Measurements from ENCODE around the gene NRBF2.
A peak's percentile ranks its signal among the peaks of the same experiment; 100 is the strongest.

NRBF2 gene

DNA sequence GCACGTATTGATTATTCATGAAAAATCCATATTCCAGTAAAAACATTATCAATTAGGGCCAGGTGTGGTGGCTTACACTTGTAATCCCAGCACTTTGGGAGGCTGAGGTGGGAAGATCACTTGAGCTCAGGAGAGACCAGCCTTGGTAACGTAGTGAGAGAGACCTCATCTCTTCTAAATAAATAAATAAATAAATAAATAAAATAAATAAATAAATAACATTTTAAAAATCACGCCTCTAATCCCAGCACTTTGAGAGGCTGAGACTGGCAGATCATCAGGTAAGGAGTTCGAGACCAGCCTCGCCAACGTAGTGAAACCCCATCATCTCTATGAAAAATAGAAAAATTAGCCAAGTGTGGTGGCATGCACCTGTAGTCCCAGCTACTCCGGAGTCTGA is 32.1 kb downstream of the NRBF2 start:
- DNase-seq, result no peak

DNA sequence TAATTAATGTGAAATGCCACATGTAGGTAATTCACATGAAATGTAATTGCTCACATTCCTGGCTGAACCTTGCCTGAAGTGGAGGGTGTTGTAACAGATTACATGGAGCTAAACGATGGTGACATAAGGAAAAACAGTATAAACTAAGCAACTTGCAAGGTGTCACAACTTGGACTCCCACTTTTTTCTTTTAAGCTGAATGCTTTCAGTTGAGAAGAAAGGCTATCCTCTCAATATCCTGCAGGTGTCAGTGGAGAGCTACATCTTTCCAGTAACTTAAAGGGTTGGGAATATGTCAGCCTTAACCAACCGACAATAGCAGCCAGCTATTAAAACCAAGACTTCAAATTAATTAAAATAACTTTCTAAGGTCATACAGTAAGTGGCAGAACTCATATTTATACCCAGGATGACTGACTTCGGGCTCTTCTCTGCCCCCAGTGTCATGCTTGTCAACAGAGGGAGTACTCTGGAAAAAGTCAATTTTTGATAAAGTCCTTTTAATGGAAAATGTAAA is 33.7 kb downstream of the NRBF2 start:
- DNase-seq, result peak in 2 of 14 donors; percentile 16 to 35

DNA sequence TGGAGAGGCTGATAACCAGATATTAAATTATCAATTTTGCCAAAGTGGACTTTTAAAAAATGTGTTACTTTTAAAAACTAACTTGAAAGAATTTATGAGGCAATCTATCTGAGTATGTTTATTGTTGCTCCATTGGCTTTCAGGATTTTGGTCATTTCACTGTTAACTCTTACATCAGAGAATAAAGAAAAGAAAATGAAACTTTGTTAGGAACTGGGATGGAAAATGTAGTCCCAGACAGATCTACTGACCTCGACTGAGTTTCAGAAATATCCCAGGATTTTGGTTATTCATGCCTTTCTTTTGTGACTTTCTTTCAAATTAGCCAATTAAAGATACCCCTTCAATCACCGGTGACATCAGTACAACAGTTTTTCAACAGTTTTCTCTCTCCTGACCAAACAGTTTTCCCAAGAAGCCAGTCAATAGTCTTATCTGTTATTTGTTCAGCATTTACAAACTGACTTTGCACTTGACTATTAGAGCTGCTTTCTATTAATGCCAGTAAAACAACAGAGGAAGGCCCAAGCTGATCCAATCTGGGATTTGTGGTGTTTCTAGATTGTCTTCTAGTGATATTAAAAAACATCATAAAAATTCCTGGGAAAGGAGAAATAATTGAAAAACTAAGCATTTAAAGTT is 35.8 kb downstream of the NRBF2 start:
- no peak for DNase-seq

DNA sequence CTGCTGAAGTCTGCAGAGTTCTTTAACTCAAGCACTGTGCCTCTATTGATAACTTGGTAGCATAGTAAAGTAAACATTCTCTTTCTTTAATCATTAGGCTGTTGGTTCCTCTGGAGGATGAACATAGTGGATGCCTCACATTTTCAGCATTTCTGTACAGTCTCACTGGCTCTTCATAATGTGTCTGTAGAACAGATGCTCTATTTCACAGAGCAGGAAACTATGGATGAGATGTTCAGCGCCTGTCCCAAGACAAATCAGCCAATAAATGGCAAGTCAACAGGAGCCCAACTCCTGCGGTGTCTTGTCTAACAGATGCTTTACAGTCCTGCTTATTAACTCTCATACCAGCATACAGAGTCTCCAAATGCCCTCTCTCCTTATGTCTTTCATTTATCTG is 36.5 kb downstream of the NRBF2 start:
- no peak for DNase-seq

DNA sequence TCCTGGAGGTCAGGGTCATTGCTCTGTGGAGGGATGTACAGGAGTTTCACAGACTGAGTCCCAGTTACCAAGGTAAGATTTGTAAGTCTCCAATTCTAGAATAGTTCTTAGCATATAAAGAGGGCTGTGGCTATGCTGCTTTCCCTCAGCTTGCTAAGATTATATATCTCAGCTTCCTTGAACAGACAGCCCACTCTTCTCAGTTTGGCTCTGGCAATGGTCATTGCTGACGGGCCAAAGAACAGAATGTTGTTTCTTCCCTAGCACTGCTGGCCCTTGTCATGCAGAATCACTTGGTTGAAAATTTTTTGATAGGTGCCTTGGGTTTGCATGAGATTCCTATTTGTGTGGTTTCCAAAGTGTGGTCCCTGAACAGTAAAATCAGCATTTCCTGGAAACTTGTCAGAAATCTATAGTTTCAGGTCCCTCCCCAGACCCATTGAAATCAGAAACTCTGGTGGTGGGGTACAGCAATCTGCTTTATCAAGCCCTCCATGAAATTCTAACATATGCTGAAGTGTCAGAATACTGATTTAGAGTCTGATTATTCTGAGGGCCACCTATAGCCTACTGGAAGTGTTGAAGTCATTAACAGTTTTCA is 38.2 kb downstream of the NRBF2 start:
- DNase-seq, result no peak

DNA sequence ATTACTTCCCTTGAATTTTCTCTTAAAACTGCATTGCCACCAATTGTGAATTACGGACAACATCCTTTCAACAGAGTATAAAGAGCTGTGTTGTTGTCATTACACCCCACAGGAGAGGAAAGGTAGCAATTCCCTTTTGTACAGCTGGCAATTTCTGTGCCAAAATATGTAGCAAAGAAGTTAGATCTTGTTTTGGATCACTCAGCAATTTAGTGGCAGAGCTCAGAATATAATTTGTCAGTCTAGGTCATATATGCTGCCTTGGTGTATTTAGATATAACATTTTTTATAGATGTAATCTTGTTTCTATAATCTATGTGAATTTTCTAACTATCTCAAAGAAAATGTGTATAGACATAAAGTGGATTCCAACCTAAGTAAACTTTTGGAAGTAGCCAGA is 38.8 kb downstream of the NRBF2 start:
- DNase-seq, result no peak

DNA sequence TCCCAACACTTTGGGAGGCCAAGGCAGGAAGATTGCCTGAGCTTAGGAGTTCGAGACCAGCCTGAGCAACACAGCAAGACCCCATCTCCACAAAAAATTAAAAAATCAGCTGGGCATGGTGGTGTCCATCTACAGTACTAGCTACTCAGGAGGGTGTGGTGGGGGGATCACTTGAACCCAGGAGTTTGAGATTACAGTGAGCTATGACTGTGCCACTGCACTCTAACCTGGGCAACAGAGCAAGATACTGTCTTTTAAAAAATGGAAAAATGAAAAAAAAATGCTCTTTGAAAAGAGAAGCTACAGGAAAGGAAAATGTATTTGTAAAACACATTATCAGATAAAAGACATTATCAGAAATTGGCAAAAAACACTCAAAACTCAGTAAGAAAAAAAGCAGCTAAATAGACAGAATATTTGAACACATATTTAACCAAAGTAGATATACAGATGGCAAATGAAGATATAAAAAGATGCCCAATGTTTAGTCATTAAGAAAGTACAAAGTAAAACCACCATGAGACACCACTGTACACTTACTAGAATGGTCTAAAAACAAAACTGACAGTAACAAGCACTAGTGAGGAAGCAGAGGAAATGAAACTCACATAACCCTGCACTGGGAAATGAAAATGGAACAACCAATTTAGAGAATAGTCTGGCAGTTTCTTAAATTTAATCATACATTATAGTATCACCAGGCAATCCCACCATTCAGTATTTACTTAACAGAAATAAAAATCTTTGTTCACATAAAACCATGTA is 40.5 kb downstream of the NRBF2 start:
- no peak for DNase-seq

DNA sequence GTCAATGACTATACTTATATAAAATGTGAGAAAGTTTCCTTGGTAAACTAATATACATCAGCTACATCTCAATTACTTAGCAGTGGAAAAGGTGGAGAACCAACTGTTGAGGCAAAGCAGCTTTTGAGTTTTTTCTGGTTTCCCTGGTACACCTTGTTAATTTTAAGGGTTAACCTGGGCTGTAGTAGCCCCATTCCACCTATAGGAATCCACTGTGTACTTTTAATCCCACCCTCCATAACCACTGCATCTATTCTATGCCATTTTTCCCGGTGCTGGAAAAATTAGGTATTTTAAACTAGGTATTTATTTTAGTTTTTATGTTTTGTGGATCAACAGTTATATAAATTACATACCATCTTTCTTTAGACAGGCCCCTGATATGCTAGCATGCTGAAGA is 42.4 kb downstream of the NRBF2 start:
- DNase-seq, result no peak

DNA sequence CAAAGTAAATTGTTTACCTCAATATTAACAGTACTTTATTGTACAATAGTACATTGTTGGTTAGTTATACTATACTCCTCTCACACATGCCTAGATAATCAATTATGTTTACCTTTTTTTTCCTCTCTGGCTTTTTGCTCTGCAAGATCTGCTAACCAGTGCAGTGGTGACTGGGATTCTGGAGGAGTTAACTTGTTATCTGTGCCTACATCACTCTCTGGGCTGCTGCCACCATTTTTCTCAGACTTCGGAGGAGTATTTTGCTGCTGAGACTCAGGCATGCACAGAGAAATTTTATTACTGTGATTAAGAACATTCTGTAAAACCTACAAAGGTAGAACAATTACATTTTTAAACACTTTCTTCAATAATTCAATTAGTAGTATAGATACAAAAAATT is 59.7 kb downstream of the NRBF2 start:
- no peak for DNase-seq

DNA sequence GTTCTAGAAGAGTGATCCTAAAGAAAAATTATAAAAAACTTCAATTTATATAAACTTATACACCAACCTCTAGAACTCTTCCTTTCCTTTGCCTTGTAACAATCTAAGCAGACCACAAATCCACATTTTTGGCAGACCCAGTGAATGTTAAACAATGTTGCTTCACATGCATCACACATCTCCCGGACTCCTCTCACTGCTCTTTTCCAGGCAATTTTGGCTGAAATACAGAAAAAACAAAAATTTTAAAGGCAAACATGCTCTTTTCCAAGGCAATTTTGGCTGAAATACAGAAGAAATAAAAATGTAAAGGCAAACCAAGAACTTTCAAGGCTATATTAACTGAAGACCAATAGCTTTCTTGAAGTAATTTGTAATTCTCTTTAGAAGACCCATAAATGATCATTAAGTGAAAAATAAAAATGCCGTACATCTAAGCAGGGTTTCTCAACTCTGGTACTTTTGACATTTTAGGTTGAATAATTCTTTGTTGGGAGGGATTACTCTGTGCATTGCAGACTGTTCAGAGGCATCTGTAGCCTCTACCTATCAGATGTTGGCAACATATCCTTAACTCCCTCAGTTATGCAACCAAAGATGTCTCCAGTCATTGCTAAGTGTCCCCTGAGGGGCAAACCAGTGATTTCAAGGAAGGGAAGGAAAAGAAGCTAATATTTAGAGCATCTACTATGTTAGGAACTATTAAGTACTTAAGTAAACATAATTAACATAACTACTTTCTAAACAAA is 64.4 kb downstream of the NRBF2 start:
- no peak for DNase-seq

DNA sequence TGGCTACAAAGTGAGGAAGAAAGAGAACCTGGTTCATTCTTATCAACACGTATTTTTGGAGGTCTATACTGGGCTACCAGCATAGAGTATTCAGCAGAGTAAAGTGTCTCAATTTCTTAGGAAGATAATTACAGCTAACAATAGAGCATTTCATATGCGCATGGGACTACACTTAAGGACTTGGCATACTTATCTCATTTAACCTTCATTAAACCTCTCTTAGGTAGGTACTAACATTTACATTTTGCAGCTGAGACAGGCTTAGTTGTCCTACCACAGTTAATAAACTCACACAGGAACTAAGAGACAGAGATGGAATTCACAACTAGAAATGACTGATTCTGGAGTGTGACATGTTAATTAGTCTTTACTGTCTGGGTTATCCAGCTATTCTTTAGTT is 66.6 kb downstream of the NRBF2 start:
- no peak for DNase-seq

DNA sequence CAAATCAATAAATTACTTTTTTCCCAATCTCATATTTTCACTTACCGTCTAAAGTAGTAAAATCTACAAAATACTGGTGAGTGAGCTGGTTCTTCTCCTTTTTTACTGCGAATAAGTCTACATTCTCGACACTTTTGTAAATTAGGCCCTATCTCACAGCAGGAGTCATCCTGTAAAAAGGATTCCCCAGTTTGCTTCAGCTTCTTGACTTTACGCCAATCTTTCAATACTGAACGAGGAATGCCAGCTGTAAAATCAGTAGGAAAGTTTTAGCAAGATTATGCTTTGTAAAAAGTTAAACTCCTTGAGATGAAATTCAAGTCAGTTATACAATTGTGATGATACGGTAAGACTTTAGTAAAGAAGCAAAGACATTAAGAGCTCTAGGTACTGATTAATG is 67.3 kb downstream of the NRBF2 start:
- no peak for DNase-seq

DNA sequence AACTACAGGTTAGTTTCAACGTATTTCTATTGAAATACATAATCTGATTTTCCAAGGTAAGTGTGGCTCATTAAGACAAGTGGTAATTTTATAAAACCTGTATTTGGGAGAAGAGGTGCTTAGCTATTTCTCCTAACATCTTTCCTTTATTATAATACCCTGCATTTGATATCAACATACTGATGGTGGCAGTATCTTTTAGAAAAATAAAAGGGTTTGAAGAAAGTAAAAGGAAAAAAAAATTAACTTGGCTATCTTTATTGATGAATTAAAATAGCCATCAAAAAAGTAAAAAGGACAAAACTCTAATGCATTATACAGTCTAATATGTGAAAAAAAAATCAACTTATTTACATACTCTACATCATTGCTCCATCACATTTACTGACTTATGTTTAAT is 68.0 kb downstream of the NRBF2 start:
- no peak for DNase-seq
